Thymus (tissue), 11 donors: Measurements from ENCODE around the gene PYY. TPM values are rescaled to one million over a fixed set of nuclear protein-coding genes. Genes with fewer than 3 reads are reported as not detected.
"Not testable (repeated sequence)": the region's sequence is repeated elsewhere in the genome, so short reads cannot be mapped to it uniquely, and the experiment has no call there.

Source experiments
- DNase-seq, 9 donors: peaks; one replicate each; pipeline ENCODE4 v3.0.0-alpha.2; 2013; ENCODE audit warnings: low spot score in 9 of 9, low read depth in 6 of 9, missing footprints in 1 of 9
- H3K27ac ChIP-seq, 2 donors: one replicate each; pipeline ENCODE4 v1.5.1; 2013; ENCODE audit warnings: control low read depth in 1 of 2, low read depth in 1 of 2, low read length in 1 of 2, mild to moderate bottlenecking in 1 of 2, moderate library complexity in 1 of 2
- H3K27me3 ChIP-seq, 2 donors: one replicate each; pipeline ENCODE4 v1.5.1; 2013; ENCODE audit warnings: low read length in 1 of 2; ENCODE audit not compliant: control insufficient read depth in 2 of 2, insufficient read depth in 1 of 2
- H3K36me3 ChIP-seq, 2 donors: one replicate each; pipeline ENCODE4 v1.5.1; 2013; ENCODE audit warnings: low read length in 1 of 2, mild to moderate bottlenecking in 1 of 2, moderate library complexity in 1 of 2; ENCODE audit not compliant: control insufficient read depth in 2 of 2, insufficient read depth in 2 of 2
- H3K4me1 ChIP-seq, 2 donors: one replicate each; pipeline ENCODE4 v1.5.1; 2013; ENCODE audit warnings: low read length in 2 of 2; ENCODE audit not compliant: control insufficient read depth in 2 of 2, insufficient read depth in 2 of 2
- H3K4me3 ChIP-seq, 2 donors: one replicate each; pipeline ENCODE4 v1.5.1; 2013; ENCODE audit warnings: low read length in 2 of 2, control low read depth in 1 of 2, mild to moderate bottlenecking in 1 of 2
- H3K9me3 ChIP-seq, 2 donors: one replicate each; pipeline ENCODE4 v1.5.1; 2013; ENCODE audit warnings: low read length in 1 of 2, mild to moderate bottlenecking in 1 of 2; ENCODE audit not compliant: control insufficient read depth in 2 of 2, insufficient read depth in 1 of 2
- WGBS: extraction: QIAGEN DNeasy Blood & Tissue Kit; methylation state at CpG from one replicate; pipeline ENCODE4 v1.1.7; 2013; 5-methylcytosine and 5-hydroxymethylcytosine counted together
- polyA plus RNA-seq: library from polyadenylated mRNA; stranded (reverse); fragments of 200-250 nt; gene quantifications from one replicate; pipeline ENCODE4 v1.2.3, GENCODE V29; 2013
- total RNA-seq: library from RNA; stranded (reverse); fragments of 120-200 nt; gene quantifications from one replicate; pipeline ENCODE4 v1.2.4, GENCODE V29; 2013
- donor health status: healthy.

The PYY gene
- total and polyA plus RNA-seq, 2 donors, result 0.57 to 6.8 TPM

DNA sequence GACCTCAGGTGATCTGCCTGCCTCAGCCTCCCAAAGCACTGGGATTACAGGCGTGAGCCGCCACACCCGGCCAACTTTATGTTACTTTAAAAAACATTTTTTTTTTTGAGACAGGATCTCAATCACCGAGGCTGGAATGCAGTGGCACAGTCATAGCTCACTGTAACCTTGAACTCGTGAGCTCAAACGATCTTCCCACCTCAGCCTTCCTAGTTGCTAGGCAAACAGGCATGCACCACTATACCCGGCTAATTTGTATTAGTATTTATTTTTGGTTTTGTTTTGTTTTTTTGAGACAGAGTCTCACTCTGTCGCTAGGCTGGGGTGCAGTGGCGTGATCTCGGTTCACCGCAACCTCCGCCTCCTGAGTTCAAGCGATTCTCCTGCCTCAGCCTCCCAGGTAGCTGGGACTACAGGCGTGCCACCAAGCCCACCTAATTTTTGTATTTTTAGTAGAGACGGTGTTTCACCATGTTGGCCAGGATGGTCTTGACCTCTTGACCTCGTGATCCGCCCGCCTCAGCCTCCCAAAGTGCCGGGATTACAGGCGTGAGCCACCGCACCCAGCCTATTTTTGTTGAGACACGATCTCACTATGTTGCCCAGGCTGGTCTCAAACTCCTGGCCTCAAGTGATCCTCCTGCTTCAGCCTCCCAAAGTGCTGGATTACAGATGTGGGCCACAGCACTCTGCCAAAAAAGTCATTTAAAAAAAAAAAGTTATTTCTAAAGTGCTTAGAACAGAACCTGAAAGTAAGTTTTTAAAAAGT, 18.9 kb upstream of the PYY start:
- not testable (repeated sequence) for DNase-seq, H3K4me1 ChIP-seq, H3K4me3 ChIP-seq, H3K9me3 ChIP-seq, H3K27ac ChIP-seq, H3K36me3 ChIP-seq
- H3K27me3 ChIP-seq, result peaks cover 0 to 21% of the 10 kb centered on the region in 2 donors
- 92% methylated on average over 22 of the region's 22 CpGs for WGBS

DNA sequence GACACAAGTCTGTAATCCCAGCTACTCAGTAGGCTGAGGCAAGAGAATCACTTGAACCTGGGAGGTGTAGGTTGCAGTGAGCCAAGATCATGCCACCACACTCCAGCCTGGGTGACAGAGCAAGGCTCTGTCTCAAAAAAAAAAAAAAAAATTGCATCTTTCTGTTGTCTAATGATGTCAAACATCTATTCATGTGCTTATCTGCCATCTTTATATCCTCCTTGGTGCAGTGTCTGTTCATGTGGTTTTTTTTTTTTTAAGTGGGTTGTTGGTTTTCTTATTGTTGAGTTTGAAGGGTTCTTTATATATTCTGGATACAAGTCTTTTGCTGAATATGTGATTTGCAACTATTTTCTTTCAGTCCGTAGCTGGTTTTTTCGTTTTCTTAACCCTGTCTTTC, 17.7 kb upstream of the PYY start:
- not testable (repeated sequence) for H3K4me3 ChIP-seq, H3K36me3 ChIP-seq, H3K27ac ChIP-seq, DNase-seq, H3K9me3 ChIP-seq, H3K4me1 ChIP-seq
- WGBS, result 33% methylated on average over 2 of the region's 2 CpGs
- peaks cover 0 to 16% of the 10 kb centered on the region in 2 donors for H3K27me3 ChIP-seq

DNA sequence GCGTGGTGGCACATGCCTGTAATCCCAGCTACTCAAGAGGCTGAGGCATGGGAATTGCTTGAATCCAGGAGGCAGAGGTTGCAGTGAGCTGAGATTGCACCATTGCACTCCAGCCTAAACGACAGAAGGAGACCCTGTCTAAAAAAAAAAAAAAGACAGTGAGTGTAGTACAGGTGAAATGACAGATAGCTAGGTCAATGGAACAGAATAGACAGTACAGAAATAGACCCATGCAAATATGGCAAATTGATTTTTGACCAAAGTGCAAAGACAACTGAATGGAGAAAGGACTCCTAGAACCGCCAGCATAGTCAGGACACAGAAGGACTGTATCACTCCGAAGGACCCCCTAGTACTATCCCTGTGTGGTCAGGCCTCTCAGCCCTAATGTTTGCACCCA, 16.6 kb upstream of the PYY start:
- 91% methylated on average over 4 of the region's 4 CpGs for WGBS
- H3K4me1 ChIP-seq, result no peaks in the 10 kb centered on the region
- no peak overlapping the region for H3K4me3 ChIP-seq
- no peaks in the 10 kb centered on the region for H3K36me3 ChIP-seq
- H3K27ac ChIP-seq, result no peak overlapping the region
- no peaks in the 10 kb centered on the region for H3K9me3 ChIP-seq
- no peak for DNase-seq
- H3K27me3 ChIP-seq, result peaks cover 2 to 16% of the 10 kb centered on the region in 2 donors

DNA sequence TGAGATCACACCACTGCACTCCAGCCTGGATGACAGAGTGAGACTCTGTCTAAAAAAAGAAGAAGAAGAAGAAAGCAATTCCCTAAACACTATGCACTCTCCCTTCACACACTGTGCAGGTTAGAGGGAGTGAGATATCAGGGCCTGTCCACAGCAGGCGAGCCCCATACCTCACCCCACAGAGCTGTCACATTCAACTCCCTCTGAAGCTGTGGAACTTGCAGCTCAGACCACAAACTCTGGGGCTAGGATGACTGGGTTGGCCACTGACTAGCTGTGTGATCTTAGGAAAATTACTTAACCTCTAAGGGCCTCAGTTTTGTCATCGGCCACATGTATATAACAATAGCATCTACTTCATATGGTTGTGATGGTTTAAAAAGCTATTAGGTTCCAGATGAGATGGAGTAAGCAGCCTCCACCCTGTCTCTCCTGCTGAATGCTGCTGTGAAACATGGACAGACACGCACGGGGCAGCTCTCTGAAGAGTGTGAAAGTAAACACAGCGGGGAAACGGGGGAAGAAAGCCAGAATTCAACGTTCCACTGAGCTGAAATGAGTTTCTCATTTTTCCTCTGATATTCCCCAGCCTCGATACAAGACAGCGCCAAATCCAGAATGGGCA, 13.6 kb upstream of the PYY start:
- Histone ChIP-seq H3K36me3 (no peaks in the 10 kb centered on the region), H3K9me3 (no peaks in the 10 kb centered on the region), H3K27me3 (peaks cover 2 to 14% of the 10 kb centered on the region in 2 donors), H3K4me1 (no peaks in the 10 kb centered on the region), H3K4me3 (no peak overlapping the region), H3K27ac (no peak overlapping the region)
- DNase-seq, result no peak
- 76% methylated on average over 9 of the region's 9 CpGs for WGBS

DNA sequence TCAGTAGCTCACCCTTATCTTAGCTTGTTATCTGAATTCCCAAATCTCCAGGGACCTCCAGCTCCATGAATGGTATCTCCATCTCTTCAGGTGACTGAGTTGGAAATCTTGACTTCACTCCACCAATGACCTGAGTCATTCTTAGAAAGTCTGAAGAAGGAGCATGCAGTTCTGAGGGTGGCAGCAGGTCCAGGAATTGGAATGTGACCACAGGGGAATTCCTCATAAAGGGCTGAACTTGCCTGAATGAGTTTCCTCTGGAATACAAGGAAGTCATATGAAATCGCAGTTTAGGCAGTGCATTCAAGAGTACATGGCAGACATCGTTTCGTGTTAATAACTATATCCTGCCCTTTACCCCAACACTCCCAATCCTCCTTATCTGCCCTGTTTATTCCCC, 12.5 kb upstream of the PYY start:
- WGBS, result 92% methylated on average over 3 of the region's 3 CpGs
- no peak overlapping the region for H3K4me3 ChIP-seq
- peaks cover 2 to 14% of the 10 kb centered on the region in 2 donors for H3K27me3 ChIP-seq
- H3K36me3 ChIP-seq, result no peaks in the 10 kb centered on the region
- no peak for DNase-seq
- no peaks in the 10 kb centered on the region for H3K9me3 ChIP-seq
- no peak overlapping the region for H3K27ac ChIP-seq
- no peaks in the 10 kb centered on the region for H3K4me1 ChIP-seq

DNA sequence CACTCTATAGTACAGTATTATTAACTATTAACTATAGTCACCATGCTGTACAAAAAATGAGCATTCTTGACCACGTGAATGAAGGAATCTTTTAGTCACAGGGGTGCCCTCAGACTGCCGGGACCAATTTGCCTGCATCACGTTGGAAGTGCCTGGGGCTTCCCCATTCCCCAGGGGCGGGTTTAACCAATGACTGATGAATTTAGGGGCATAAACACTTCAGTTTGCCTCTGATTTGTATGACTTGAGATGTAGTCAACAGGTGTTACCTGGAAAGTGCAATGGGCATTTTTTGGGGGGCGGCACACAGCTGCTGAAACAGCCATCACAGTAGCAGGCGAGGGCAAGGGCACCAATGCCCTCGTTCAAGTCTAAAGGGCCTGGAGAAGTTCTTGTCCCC, 8.7 kb upstream of the PYY start:
- Histone ChIP-seq H3K4me1 (no peaks in the 10 kb centered on the region), H3K36me3 (no peaks in the 10 kb centered on the region), H3K27me3 (peaks cover 2 to 27% of the 10 kb centered on the region in 2 donors), H3K4me3 (no peak overlapping the region), H3K27ac (no peak overlapping the region), H3K9me3 (no peaks in the 10 kb centered on the region)
- DNase-seq, result no peak
- 78% methylated on average over 7 of the region's 7 CpGs for WGBS

DNA sequence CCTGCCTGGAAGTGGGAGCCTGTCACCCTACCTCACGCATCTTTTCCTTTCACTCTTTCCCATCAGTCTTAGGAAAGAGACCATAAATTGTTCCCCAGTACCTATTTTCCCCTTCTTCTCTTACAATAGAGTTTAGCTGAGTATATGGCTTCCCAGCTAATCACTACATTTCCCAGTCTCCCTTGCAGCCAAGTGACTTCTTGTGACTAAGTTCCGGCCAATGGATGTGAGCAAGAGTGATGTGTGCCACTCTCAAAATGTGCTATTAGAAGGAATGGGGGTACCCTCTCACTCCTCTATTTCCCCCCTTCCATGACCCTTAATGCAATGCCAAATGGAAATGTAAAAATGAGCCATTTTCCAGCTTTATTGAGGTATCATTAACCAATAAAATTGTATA, 8.2 kb upstream of the PYY start:
- no peak for DNase-seq
- WGBS, result 96% methylated on average over 2 of the region's 2 CpGs
- Histone ChIP-seq H3K4me3 (no peak overlapping the region), H3K4me1 (no peaks in the 10 kb centered on the region), H3K36me3 (no peaks in the 10 kb centered on the region), H3K9me3 (no peaks in the 10 kb centered on the region), H3K27me3 (peaks cover 2 to 26% of the 10 kb centered on the region in 2 donors), H3K27ac (no peak overlapping the region)

DNA sequence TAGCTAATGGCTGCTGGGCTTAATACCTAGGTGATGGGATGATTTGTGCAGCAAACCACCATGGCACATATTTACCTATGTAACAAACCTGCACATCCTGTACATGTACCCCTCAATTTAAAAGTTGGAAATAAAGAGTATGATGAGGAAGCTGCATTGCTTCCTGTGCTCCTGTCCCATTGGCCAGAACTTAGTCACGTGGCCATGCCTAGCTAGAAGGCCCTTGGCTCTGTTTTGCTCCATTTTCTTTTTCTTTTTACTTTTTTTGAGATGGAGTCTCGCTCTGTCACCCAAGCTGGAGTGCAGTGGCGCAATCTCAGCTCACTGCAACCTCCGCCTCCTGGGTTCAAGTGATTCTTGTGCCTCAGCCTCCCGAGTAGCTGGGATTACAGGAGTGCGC, 7.6 kb upstream of the PYY start:
- 95% methylated on average over 6 of the region's 6 CpGs for WGBS
- peaks cover 2 to 30% of the 10 kb centered on the region in 2 donors for H3K27me3 ChIP-seq
- H3K27ac ChIP-seq, H3K4me3 ChIP-seq, H3K4me1 ChIP-seq, H3K36me3 ChIP-seq, DNase-seq, H3K9me3 ChIP-seq: not testable (repeated sequence)

DNA sequence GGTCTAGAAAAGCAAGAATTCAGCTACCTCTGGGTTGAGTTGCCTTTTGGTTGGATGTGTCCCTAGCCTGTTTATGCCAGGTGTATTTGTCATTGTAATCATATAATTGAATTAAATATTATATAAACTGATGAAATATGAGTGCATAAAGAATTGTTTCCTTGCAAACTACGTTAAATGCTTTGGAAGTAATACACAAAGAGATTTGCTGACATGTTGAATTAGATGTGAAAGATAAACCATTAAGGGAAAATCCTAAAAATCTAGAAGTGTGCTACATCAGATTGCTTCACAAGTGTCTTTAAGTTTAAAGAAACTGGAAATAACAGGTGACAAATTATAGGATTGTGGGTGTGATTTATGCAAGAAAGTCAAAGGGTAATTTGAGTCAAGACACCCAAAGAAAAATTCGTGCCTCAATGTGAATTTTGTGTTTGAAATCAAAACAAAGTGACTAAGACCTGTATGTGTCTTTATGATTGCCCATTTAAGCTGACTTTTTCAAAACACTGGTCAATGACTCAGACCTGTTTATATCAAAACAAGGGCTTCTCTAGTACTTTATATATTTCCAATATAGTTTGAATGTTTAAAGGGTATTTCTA, 5.1 kb upstream of the PYY start:
- Histone ChIP-seq H3K4me1 (no peaks in the 10 kb centered on the region), H3K27ac (no peak overlapping the region), H3K4me3 (no peak overlapping the region), H3K27me3 (peaks cover 6 to 52% of the 10 kb centered on the region in 2 donors), H3K9me3 (no peaks in the 10 kb centered on the region), H3K36me3 (no peaks in the 10 kb centered on the region)
- DNase-seq, result no peak
- WGBS, result 80% methylated on average over 2 of the region's 2 CpGs
